Frontal cortex (tissue), 4 donors: ENCODE data around the gene SELP. TPM values are rescaled to one million over a fixed set of nuclear protein-coding genes. Genes with fewer than 3 reads are reported as not detected.

Experiments used
- DNase-seq, 2 donors: peaks; one replicate each; pipeline ENCODE4 v3.0.0; 2012; ENCODE audit warnings: low spot score in 2 of 2
- FAIRE-seq: peaks from 2 replicates; lab custom pipeline; 2012; peaks lifted over from hg19 to GRCh38; lab: Jason Lieb, UNC
- total RNA-seq: library from RNA; depleted of rRNA; stranded (reverse); fragments of >200 nt; gene quantifications from one replicate; pipeline ENCODE4 v1.2.3, GENCODE V29; 2014
- donor health status: control.
- donor health status: control.
- donor health status: control.

The SELP gene
- total RNA-seq, 1 donor from 2014 or later, result not detected

GRCh38 chr1:169538998-169539871, 90.7 kb downstream of the SELP start:
- no peak for DNase-seq
- no peak for FAIRE-seq

Other genes with a start within 250 kb of the SELP start
- gene CCDC181, start 202.7 kb downstream of the SELP start, total RNA-seq, result 7.3 TPM
- 23.6 TPM for gene SLC19A2, start 144.2 kb downstream of the SELP start, total RNA-seq
- not detected for gene F5, start 43.6 kb downstream of the SELP start, total RNA-seq
- gene SELL, start 81.5 kb upstream of the SELP start, total RNA-seq, result 0.82 TPM
- under 0.01 TPM for gene SELE, start 104.0 kb upstream of the SELP start, total RNA-seq
- gene METTL18, start 164.8 kb upstream of the SELP start, total RNA-seq, result 9.0 TPM